Neural cell (in vitro differentiated cells): Measurements from ENCODE around the gene TBX18. TPM values are rescaled to one million over a fixed set of nuclear protein-coding genes. Genes with fewer than 3 reads are reported as not detected.

Source experiments
- H2AFZ ChIP-seq: fragments of 200-600, 300-800 bp; sonication (generic), shearing (Covaris generic); 2 replicates; pipeline ENCODE4 v1.6.0; 2014; ENCODE audit warnings: low read depth, mild to moderate bottlenecking, antibody characterized with exemption, low read length, moderate library complexity
- H3F3A ChIP-seq: fragments of 200-600 bp; shearing (Covaris generic); 2 replicates; pipeline ENCODE4 v1.6.1; 2016; ENCODE audit warnings: mild to moderate bottlenecking, moderate library complexity, mixed read lengths, antibody characterized with exemption, low read length; ENCODE audit not compliant: insufficient read depth, poor library complexity, severe bottlenecking
- H3K27ac ChIP-seq: fragments of 200-600, 300-800 bp; sonication (generic), shearing (Covaris generic); 2 replicates; pipeline ENCODE4 v1.5.1; 2014; ENCODE audit warnings: mild to moderate bottlenecking, low read length, moderate library complexity
- H3K27me3 ChIP-seq: fragments of 300-800, 200-600 bp; sonication (generic), shearing (Covaris generic); 2 replicates; pipeline ENCODE4 v1.6.0; 2014; ENCODE audit warnings: mild to moderate bottlenecking, low read depth, low read length, moderate library complexity; ENCODE audit not compliant: insufficient read depth
- H3K36me3 ChIP-seq: fragments of 300-800, 200-600 bp; sonication (generic), shearing (Covaris generic); 2 replicates; pipeline ENCODE4 v1.5.1; 2014; ENCODE audit warnings: mild to moderate bottlenecking, antibody characterized with exemption, low read length, moderate library complexity; ENCODE audit not compliant: insufficient read depth
- H3K4me2 ChIP-seq: fragments of 300-800, 200-600 bp; sonication (generic), shearing (Covaris generic); 2 replicates; pipeline ENCODE4 v1.6.0; 2014; ENCODE audit warnings: mild to moderate bottlenecking, low read length
- H3K4me3 ChIP-seq: fragments of 300-800, 200-600 bp; sonication (generic), shearing (Covaris generic); 2 replicates; pipeline ENCODE4 v1.5.1; 2014; ENCODE audit warnings: mild to moderate bottlenecking, low read length, moderate library complexity
- H3K79me2 ChIP-seq: fragments of 200-600 bp; shearing (Covaris generic); replicated peaks from 2 replicates; pipeline ENCODE4 v1.6.0; 2014; ENCODE audit warnings: mild to moderate bottlenecking, low read length, moderate library complexity; ENCODE audit not compliant: insufficient read depth
- H3K9ac ChIP-seq: fragments of 300-800, 200-600 bp; sonication (generic), shearing (Covaris generic); 2 replicates; pipeline ENCODE4 v1.6.1; 2016; ENCODE audit warnings: mild to moderate bottlenecking, low read length, mixed read lengths
- H3K9me2 ChIP-seq: fragments of 200-600 bp; shearing (Covaris generic); 2 replicates; pipeline ENCODE4 v1.6.1; 2016; ENCODE audit warnings: mild to moderate bottlenecking, low read length, mixed read lengths; ENCODE audit not compliant: insufficient read depth
- H3K9me3 ChIP-seq: fragments of 200-600, 300-800 bp; sonication (generic), shearing (Covaris generic); 2 replicates; pipeline ENCODE4 v1.6.1; 2016; ENCODE audit warnings: mild to moderate bottlenecking, mixed run types, low read length, moderate library complexity, mixed read lengths
- H4K20me1 ChIP-seq: fragments of 200-600 bp; shearing (Covaris generic); 2 replicates; pipeline ENCODE4 v1.6.1; 2016; ENCODE audit warnings: mild to moderate bottlenecking, mixed run types; ENCODE audit not compliant: insufficient read depth
- EP300 ChIP-seq: fragments of 450-650 bp; conservative IDR thresholded peaks from 2 replicates; pipeline ENCODE4 v1.6.1; 2014; ENCODE audit warnings: antibody characterized with exemption, mild to moderate bottlenecking, moderate library complexity; ENCODE audit not compliant: poor library complexity, severe bottlenecking
- EZH2 ChIP-seq: fragments of 200-600, 300-800 bp; shearing (Covaris generic), sonication (generic); IDR thresholded peaks from 2 replicates; pipeline ENCODE4 v1.6.1; 2014; ENCODE audit warnings: antibody characterized with exemption, low read length, borderline replicate concordance, mild to moderate bottlenecking; ENCODE audit not compliant: insufficient read depth, poor library complexity, severe bottlenecking
- MXI1 ChIP-seq: fragments of 450-650 bp; conservative IDR thresholded peaks from 2 replicates; pipeline ENCODE4 v1.6.1; 2014; ENCODE audit warnings: antibody characterized with exemption, mild to moderate bottlenecking; ENCODE audit not compliant: poor library complexity, severe bottlenecking
- POLR2AphosphoS5 ChIP-seq: IDR thresholded peaks from 2 replicates; pipeline ENCODE4 v1.6.1; 2012
- RAD21 ChIP-seq: fragments of 450-650 bp; conservative IDR thresholded peaks from 2 replicates; pipeline ENCODE4 v1.6.1; 2014; ENCODE audit warnings: antibody characterized with exemption, mild to moderate bottlenecking, moderate library complexity
- REST ChIP-seq: IDR thresholded peaks from 2 replicates; pipeline ENCODE4 v1.6.1; 2012; ENCODE audit warnings: borderline replicate concordance
- SMC3 ChIP-seq: fragments of 450-650 bp; conservative IDR thresholded peaks from 2 replicates; pipeline ENCODE4 v1.6.1; 2014; ENCODE audit warnings: antibody characterized with exemption, mild to moderate bottlenecking, moderate library complexity; ENCODE audit not compliant: poor library complexity
- TAF1 ChIP-seq: IDR thresholded peaks from 2 replicates; pipeline ENCODE4 v1.6.1; 2012; ENCODE audit warnings: low read depth
- polyA plus RNA-seq: library from polyadenylated mRNA; depleted of rRNA; stranded (reverse); fragments of >200 nt; gene quantifications from 2 replicates; pipeline ENCODE4 v1.2.3, GENCODE V29; 2014
- TF ChIP-seq, protein P1 (sequence below): fragments of 450-650 bp; IDR thresholded peaks from 2 replicates; pipeline ENCODE4 v1.5.1; 2014; ENCODE audit warnings: antibody characterized with exemption, mild to moderate bottlenecking, moderate library complexity; ENCODE audit not compliant: poor library complexity, severe bottlenecking

TBX18 gene
- polyA plus RNA-seq, 1 donor from 2014 or later, result not detected

DNA sequence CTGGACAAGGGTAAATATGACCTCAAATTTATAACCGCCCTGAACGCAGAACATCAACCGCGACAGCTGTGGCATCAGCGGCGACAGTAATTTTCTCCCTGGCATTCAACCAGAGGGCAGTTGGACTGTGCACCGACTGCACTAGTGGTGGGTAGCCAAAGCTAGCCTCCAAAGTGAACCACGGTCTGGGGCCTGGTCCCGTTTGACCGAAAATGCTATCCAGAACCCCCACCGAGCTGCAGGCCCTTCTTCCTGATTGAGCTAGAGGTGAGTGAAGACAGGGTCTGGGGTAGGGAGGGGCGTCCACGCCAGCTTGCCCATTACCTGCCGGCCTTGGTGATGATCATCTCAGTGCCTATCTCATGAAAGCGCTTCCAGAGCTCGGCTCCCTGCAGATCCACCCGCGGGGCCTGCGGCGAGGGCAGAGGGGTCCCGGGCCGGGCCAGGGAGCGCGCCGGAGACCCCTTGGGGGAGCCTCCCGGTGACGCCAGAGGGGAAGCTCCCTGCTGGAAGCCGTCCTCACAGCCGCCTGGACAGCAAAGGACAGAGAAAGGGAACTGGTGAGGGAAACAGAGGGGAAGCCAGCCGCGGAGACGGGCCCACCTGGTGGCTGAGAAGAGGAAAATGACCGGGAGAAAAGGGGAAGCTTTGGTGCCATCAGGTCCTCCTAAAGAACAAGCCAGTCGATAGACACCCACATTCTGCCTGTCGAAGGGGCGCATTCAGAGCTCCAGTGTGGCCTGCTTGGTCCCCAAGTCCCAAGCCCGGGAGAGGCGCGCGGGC is 2.0 kb downstream of the TBX18 start:
- no peak overlapping the region for H3K27ac ChIP-seq
- TF ChIP-seq RAD21 (no peak), POLR2AphosphoS5 (no peak), SMC3 (no peak), EZH2 (no peak), EP300 (no peak), TAF1 (no peak)
- no peaks in the 10 kb centered on the region for H3K9me3 ChIP-seq
- H4K20me1 ChIP-seq, result no peaks in the 10 kb centered on the region
- H3K9me2 ChIP-seq, result no peaks in the 10 kb centered on the region
- no peak overlapping the region for H3K4me3 ChIP-seq
- no peaks in the 10 kb centered on the region for H3F3A ChIP-seq
- H3K4me2 ChIP-seq, result no peak overlapping the region
- no peak overlapping the region for H2AFZ ChIP-seq
- peaks cover 97% of the 10 kb centered on the region for H3K27me3 ChIP-seq
- no peaks in the 10 kb centered on the region for H3K79me2 ChIP-seq
- no peak overlapping the region for H3K9ac ChIP-seq
- H3K36me3 ChIP-seq, result no peaks in the 10 kb centered on the region

- no peaks in the 10 kb centered on the region for H3K79me2 ChIP-seq
- no peak overlapping the region for H3K27ac ChIP-seq
- H3K9ac ChIP-seq, result no peak overlapping the region
- peaks cover 70% of the 10 kb centered on the region for H3K27me3 ChIP-seq
- no peaks in the 10 kb centered on the region for H3K36me3 ChIP-seq
- no peaks in the 10 kb centered on the region for H3K9me3 ChIP-seq
- TF ChIP-seq, protein P1, sequence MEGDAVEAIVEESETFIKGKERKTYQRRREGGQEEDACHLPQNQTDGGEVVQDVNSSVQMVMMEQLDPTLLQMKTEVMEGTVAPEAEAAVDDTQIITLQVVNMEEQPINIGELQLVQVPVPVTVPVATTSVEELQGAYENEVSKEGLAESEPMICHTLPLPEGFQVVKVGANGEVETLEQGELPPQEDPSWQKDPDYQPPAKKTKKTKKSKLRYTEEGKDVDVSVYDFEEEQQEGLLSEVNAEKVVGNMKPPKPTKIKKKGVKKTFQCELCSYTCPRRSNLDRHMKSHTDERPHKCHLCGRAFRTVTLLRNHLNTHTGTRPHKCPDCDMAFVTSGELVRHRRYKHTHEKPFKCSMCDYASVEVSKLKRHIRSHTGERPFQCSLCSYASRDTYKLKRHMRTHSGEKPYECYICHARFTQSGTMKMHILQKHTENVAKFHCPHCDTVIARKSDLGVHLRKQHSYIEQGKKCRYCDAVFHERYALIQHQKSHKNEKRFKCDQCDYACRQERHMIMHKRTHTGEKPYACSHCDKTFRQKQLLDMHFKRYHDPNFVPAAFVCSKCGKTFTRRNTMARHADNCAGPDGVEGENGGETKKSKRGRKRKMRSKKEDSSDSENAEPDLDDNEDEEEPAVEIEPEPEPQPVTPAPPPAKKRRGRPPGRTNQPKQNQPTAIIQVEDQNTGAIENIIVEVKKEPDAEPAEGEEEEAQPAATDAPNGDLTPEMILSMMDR, result no peak
- TF ChIP-seq RAD21, result no peak
- TF ChIP-seq TAF1, result no peak
- TF ChIP-seq EZH2, result no peak
- no peak for TF ChIP-seq POLR2AphosphoS5
- no peak for TF ChIP-seq REST
- TF ChIP-seq SMC3, result no peak
- TF ChIP-seq EP300, result no peak
- TF ChIP-seq MXI1, result no peak
- no peaks in the 10 kb centered on the region for H3F3A ChIP-seq
- no peak overlapping the region for H3K4me2 ChIP-seq
- no peaks in the 10 kb centered on the region for H4K20me1 ChIP-seq
- H2AFZ ChIP-seq, result no peak overlapping the region
- H3K4me3 ChIP-seq, result no peak overlapping the region
- H3K9me2 ChIP-seq, result no peaks in the 10 kb centered on the region
Measured at GRCh38 chr6:84758486-84758885, 5.9 kb downstream of the TBX18 start.
